HUES64 (cell line): Measurements from ENCODE around the gene TOP1.

Experiments used
- H3K27ac ChIP-seq: 2 replicates; pipeline ENCODE4 v1.7.0; 2013; ENCODE audit warnings: low read depth, low read length, inconsistent platforms
- H3K27me3 ChIP-seq: 2 replicates; pipeline ENCODE4 v1.6.1; 2013; ENCODE audit warnings: mild to moderate bottlenecking, low read length; ENCODE audit not compliant: insufficient read depth
- H3K36me3 ChIP-seq: 2 replicates; pipeline ENCODE4 v1.6.1; 2013; ENCODE audit warnings: mild to moderate bottlenecking, low read length; ENCODE audit not compliant: insufficient read depth
- H3K4me1 ChIP-seq: 2 replicates; pipeline ENCODE4 v1.6.1; 2013; ENCODE audit warnings: mild to moderate bottlenecking, low read length, moderate library complexity; ENCODE audit not compliant: insufficient read depth
- H3K4me3 ChIP-seq: 2 replicates; pipeline ENCODE4 v1.5.1; 2013; ENCODE audit warnings: mild to moderate bottlenecking, low read length, moderate library complexity
- H3K9ac ChIP-seq: 2 replicates; pipeline ENCODE4 v1.6.1; 2013; ENCODE audit warnings: mild to moderate bottlenecking, low read depth, low read length
- H3K9me3 ChIP-seq: 2 replicates; pipeline ENCODE4 v1.6.1; 2013; ENCODE audit warnings: low read depth, low read length; ENCODE audit not compliant: insufficient read depth
- WGBS: fragments of 150-250, 120-280 bp; methylation state at CpG from one replicate; pipeline ENCODE4 v1.1.7; 2013; ENCODE audit warnings: missing lambda C conversion rate; 5-methylcytosine and 5-hydroxymethylcytosine counted together

Gene TOP1

DNA sequence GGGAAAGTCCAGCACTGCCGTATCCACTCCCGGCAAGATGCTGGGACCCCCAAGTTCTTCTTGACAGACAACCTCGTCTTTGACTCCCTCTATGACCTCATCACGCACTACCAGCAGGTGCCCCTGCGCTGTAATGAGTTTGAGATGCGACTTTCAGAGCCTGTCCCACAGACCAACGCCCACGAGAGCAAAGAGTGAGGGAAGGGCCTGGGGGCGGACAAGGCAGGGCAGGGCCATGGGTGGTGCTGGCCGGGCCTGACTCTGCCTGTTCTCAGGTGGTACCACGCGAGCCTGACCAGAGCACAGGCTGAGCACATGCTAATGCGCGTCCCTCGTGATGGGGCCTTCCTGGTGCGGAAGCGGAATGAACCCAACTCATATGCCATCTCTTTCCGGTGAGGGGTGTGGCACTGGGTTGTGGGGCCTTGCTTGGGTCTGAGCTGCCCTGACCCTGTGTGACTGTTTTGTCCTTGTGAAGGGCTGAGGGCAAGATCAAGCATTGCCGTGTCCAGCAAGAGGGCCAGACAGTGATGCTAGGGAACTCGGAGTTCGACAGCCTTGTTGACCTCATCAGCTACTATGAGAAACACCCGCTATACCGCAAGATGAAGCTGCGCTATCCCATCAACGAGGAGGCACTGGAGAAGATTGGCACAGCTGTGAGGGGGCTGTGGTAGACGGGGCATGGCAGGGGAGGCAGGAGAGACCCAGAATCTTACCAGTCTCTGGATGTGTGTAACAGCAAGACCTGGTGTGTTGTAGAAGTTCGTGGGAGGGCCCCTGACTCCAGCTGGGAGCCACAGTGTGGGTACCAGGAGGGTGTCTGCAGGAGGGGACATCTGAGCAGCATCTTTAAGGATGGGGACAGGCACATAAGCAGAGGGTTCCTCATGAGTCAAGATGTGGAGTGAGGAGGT, 137.8 kb downstream of the TOP1 start:
- Histone ChIP-seq H3K36me3 (peaks cover 96% of the 10 kb centered on the region), H3K9ac (no peak overlapping the region), H3K27me3 (no peaks in the 10 kb centered on the region), H3K4me1 (no peaks in the 10 kb centered on the region), H3K9me3 (no peaks in the 10 kb centered on the region), H3K4me3 (no peak overlapping the region), H3K27ac (no peak overlapping the region)
- 97% methylated on average over 27 of the region's 27 CpGs for WGBS

GRCh38 chr20:41167118-41167470, 138.5 kb downstream of the TOP1 start:
- H3K9me3 ChIP-seq = no peaks in the 10 kb centered on the region
- WGBS = 96% methylated on average over 3 of the region's 3 CpGs
- H3K4me1 ChIP-seq = no peaks in the 10 kb centered on the region
- H3K36me3 ChIP-seq = peaks cover 98% of the 10 kb centered on the region
- H3K9ac ChIP-seq = no peak overlapping the region
- no peak overlapping the region for H3K4me3 ChIP-seq
- H3K27ac ChIP-seq = no peak overlapping the region
- H3K27me3 ChIP-seq = no peaks in the 10 kb centered on the region

DNA sequence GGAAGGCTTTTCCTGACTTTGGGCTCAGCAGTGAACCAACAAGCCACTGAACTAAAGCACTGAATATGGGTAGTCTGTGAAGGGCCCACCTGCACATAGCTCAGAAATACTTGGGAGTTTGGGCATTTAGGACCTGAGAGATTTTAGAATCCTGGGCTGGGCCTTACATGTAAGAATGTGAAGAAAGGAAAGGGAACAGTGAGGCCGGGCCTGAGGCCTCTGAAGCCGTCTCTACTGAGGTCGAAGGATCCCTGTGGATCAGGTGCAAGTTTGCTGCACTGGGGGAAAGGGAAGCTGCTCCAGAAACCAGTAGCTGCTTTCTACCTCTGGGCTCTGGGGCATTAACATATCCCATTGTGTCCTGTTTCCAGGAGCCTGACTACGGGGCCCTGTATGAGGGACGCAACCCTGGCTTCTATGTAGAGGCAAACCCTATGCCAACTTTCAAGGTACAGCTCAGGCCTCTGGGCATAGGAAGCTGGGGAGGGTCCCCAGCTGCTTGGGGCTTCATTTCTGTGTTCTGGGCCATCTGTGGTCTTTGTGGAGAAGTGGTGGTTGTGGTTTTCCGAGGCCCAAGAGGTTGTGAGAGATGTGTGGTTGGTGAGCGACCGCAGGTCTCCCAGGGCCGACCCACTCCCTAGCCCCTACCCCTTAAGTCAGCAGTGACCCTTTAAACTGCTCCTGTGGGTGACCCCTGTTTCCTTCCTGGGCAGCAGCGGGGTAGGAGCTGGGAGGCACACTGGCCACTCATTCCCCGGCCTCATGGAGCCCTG, 139.0 kb downstream of the TOP1 start:
- no peaks in the 10 kb centered on the region for H3K27me3 ChIP-seq
- peaks cover 98% of the 10 kb centered on the region for H3K36me3 ChIP-seq

GRCh38 chr20:41168281-41169161, 139.9 kb downstream of the TOP1 start:
- Histone ChIP-seq H3K9ac (no peak overlapping the region), H3K4me1 (no peaks in the 10 kb centered on the region), H3K27me3 (no peaks in the 10 kb centered on the region), H3K9me3 (no peaks in the 10 kb centered on the region), H3K4me3 (no peak overlapping the region), H3K27ac (no peak overlapping the region), H3K36me3 (peaks cover 97% of the 10 kb centered on the region)
- 94% methylated on average over 10 of the region's 10 CpGs for WGBS

More for the DNA sequence above, 139.0 kb downstream of the TOP1 start:
- 93% methylated on average over 11 of the region's 11 CpGs for WGBS
- H3K9ac ChIP-seq = no peak overlapping the region
- no peak overlapping the region for H3K4me3 ChIP-seq
- H3K27ac ChIP-seq = no peak overlapping the region
- H3K9me3 ChIP-seq = no peaks in the 10 kb centered on the region
- no peaks in the 10 kb centered on the region for H3K4me1 ChIP-seq

DNA sequence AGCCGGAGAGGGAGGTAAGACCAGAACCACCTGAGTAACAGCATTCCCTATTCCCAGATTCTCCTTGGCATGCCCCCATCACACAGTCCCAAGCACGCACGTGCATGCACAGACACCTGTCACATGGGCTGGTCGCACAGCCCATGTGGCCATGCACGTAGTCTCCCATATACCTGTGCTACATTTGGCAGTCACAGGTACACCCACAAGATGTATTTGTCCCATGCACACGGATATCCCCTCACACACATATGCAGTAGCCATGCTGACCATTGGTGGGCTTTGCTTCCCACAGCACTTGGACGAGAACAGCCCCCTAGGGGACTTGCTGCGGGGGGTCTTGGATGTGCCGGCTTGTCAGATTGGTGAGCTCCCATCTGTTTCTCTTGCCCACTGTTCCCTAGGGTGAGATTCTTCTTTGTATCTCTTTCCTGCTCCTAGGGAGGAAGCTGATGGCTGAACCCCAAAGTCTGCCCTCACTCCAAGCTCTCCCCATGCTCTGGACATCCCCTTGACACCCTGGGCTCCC, 140.6 kb downstream of the TOP1 start:
- Histone ChIP-seq H3K9ac (no peak overlapping the region), H3K4me3 (no peak overlapping the region), H3K9me3 (no peaks in the 10 kb centered on the region), H3K36me3 (peaks cover 97% of the 10 kb centered on the region), H3K27me3 (no peaks in the 10 kb centered on the region), H3K27ac (no peak overlapping the region), H3K4me1 (no peaks in the 10 kb centered on the region)
- WGBS = 91% methylated on average over 9 of the region's 9 CpGs

- WGBS = 96% methylated on average over 14 of the region's 14 CpGs
- Histone ChIP-seq H3K9ac (no peak overlapping the region), H3K4me1 (no peaks in the 10 kb centered on the region), H3K36me3 (peaks cover 97% of the 10 kb centered on the region), H3K4me3 (no peak overlapping the region), H3K27me3 (no peaks in the 10 kb centered on the region), H3K9me3 (no peaks in the 10 kb centered on the region), H3K27ac (no peak overlapping the region)
These were observed 141.2 kb downstream of the TOP1 start for GRCh38 chr20:41169791-41170351.

DNA sequence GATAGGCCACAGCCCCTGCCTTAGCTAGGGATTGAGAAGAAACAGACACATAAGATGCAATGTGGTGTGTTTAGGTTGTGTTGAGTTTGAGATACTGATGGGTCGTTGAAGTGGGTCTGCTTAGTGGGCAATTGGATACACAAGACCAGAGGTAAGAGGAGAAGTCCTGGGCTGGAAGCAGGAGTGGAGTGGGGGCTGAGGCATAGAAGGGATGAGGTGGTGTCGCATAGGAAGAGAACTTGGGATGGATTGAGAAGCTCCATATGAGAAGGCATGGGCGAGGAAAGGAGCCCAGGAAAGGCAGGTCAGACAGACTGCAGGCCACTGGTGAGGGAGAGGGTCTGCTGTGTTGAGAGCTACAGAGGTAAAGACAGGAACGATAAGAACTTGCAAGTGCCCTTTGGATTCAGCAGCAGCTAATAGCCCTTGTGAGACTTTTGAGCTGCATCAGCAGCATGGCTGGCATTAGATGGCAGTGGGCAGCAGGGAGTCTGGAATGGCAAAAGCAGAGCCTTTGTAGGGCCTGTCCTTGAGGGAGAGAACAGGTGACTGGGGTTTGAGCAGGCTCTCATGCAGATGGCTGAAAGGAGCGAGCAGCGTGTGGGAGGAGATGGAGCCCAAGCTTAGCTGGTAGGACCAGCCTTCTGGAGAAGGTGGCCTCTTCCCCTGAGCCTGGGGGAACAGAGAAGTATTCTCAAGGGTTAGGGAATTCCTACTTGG, 141.9 kb downstream of the TOP1 start:
- Histone ChIP-seq H3K36me3 (peaks cover 97% of the 10 kb centered on the region), H3K4me3 (no peak overlapping the region), H3K27ac (no peak overlapping the region), H3K9me3 (no peaks in the 10 kb centered on the region), H3K9ac (no peak overlapping the region), H3K4me1 (no peaks in the 10 kb centered on the region), H3K27me3 (no peaks in the 10 kb centered on the region)
- WGBS = 92% methylated on average over 6 of the region's 6 CpGs

DNA sequence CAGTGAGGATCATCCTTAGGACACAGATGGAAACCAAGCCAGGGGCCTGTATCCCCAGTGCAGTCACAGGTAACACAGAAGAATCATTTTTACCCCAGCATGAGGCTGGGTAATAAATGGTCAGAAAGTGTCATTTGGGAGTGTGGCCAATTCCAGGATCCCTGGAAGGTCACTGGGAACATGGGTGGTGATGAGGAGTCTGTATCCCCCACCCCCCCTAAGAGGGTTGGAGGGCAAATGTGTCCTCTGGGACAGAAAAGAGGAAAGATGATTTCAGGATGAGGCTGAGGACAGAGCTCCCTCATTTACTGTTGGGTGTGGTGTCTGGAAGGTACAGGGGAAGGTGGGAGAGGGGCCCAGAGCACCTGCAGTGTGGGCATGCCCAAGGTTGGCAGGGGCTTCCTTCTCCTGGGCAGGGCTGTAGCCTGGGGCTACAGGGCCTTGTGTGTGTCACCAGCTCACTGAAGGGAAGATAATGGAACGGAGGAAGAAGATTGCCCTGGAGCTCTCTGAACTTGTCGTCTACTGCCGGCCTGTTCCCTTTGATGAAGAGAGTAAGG, 143.2 kb downstream of the TOP1 start:
- 97% methylated on average over 3 of the region's 3 CpGs for WGBS
- H3K36me3 ChIP-seq = peaks cover 97% of the 10 kb centered on the region
- H3K27ac ChIP-seq = no peak overlapping the region

DNA sequence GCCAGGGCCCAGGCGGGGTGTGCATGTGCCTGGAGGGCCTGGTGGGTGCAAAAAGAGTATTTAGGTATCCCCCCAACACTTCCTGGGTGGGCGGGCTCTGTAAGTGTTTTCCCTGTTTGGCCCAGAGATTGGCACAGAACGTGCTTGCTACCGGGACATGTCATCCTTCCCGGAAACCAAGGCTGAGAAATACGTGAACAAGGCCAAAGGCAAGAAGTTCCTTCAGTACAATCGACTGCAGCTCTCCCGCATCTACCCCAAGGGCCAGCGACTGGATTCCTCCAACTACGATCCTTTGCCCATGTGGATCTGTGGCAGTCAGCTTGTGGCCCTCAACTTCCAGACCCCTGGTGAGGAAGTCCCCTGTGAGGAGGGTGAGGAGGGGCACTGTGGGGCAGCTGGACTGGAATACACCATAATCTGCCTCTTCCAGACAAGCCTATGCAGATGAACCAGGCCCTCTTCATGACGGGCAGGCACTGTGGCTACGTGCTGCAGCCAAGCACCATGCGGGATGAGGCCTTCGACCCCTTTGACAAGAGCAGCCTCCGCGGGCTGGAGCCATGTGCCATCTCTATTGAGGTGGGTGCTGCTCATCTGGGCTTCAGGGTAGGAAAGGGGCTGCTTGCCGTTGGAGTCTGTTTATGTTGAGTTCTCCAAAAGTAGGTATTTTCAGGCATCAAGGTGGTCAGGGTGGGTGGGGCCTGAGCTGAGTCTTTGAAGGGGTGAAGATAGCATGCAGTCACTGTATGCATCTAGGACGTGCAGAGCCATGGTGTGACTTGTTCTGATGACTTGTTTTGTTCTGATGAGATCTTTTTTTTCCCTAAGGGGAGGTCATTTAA, 143.9 kb downstream of the TOP1 start:
- Histone ChIP-seq H3K9ac (no peak overlapping the region), H3K4me1 (no peaks in the 10 kb centered on the region), H3K4me3 (no peak overlapping the region), H3K27ac (no peak overlapping the region), H3K9me3 (no peaks in the 10 kb centered on the region), H3K36me3 (peaks cover 94% of the 10 kb centered on the region), H3K27me3 (no peaks in the 10 kb centered on the region)
- 94% methylated on average over 18 of the region's 18 CpGs for WGBS

More for the DNA sequence above, 143.2 kb downstream of the TOP1 start:
- no peaks in the 10 kb centered on the region for H3K4me1 ChIP-seq
- H3K9me3 ChIP-seq = no peaks in the 10 kb centered on the region
- no peak overlapping the region for H3K4me3 ChIP-seq
- no peaks in the 10 kb centered on the region for H3K27me3 ChIP-seq
- H3K9ac ChIP-seq = no peak overlapping the region
